8988T (cell line): Measurements from ENCODE around the gene GUCY1A2.
"Not testable (repeated sequence)": the region's sequence is repeated elsewhere in the genome, so short reads cannot be mapped to it uniquely, and the experiment has no call there.

Experiments used
- DNase-seq: peaks from one replicate; pipeline ENCODE4 v3.0.0; 2011

Gene GUCY1A2

DNA sequence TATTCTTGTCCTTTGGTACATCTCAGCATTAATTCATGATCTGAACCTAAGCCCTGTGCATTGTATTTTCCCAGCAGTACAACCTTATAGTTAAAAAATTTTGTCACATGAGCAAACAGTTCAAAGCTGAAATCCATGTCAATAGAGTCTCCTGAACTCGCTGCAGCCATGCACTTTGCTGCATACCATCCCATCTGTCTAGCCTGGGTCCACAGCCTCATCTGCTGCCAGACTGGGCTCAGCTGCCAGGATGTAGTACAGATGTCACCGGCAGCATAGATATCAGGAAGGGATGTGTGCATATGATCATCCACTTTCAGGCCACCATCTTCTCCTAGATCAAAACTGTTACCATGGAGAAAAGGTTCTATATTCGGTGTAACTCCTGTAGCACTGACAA, 191.7 kb downstream of the GUCY1A2 start:
- DNase-seq = not testable (repeated sequence)

- DNase-seq = no peak
These were observed 196.4 kb downstream of the GUCY1A2 start for GRCh38 chr11:106821826-106822225.

- DNase-seq = no peak
These were observed 197.0 kb downstream of the GUCY1A2 start for GRCh38 chr11:106821291-106821690.

DNA sequence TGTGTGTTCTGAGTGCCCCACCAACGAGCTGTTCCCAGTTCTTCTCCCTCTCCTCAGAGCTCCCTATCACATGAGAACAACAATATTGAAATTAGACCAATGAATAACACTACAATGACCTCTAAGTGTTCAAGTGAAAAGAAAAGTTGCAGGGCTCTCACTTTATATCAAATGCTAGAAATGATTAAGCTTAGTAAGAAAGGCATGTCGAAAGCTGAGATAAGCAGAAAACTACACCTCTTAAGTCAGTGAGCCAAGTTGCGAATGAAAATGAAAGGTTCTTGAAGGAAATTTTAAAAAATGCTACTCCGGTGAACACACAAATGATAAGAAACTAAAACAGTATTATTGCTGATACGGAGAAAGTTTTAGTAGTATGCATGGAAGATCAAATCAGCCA, 199.8 kb downstream of the GUCY1A2 start:
- DNase-seq = no peak

GRCh38 chr11:106815209-106815608, 203.1 kb downstream of the GUCY1A2 start:
- DNase-seq = no peak

DNA sequence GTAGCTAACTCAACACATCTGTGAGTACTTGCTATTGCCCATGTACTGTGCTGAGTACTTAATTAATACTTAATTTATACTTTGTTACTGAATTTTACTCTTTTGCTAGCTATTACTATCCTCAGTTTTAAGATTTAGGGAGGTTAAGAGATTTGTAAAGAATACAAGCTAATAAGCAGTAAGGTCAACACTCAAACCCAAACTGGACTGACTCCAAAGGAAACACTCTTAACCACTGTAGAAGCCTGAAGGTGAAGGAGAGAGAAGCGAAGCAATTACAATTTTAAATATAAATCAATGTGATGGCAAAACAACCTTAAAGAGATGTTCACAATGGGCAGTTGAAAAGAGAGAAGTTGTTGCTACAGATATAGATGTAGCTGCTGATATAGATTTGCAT, 204.5 kb downstream of the GUCY1A2 start:
- no peak for DNase-seq

GRCh38 chr11:106794058-106794457, 224.2 kb downstream of the GUCY1A2 start:
- DNase-seq = no peak

DNA sequence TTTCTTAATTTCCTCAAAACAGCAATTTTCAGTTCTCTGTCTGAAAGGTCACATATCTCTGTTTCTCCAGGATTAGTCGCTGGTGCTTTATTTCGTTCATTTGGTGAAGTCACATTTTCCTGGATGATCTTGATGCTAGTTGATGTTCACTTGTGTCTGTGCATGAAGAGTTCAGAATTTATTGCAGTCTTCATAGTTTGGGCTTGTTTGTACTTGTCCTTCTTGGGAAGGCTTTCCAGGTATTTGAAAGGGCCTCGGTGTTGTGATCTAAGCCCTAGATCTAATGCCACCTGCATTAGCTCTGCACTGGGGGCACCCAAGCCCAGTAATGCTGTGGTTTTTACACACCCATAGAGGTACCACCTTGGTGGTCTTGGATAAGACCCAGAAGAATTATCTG, 228.9 kb downstream of the GUCY1A2 start:
- no peak for DNase-seq

DNA sequence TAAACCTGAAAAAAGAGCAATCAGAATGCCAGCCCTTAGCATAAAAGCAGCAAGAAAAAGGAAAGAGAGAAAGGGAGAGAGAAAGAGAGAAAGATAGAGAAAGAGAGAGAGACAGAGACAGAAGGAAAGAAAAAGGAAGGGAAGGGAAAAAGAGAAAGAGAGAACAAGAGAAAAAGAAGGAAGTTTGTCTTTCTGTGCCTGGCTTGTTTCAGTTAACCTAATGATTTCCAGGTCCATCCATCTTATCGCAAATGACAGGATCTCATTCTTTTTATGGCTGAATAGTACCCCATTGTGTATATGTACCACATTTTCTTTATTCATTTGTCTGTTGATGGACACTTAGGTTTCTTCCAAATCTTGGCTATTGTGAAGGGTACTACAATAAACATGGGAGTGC, 230.8 kb downstream of the GUCY1A2 start:
- no peak for DNase-seq

DNA sequence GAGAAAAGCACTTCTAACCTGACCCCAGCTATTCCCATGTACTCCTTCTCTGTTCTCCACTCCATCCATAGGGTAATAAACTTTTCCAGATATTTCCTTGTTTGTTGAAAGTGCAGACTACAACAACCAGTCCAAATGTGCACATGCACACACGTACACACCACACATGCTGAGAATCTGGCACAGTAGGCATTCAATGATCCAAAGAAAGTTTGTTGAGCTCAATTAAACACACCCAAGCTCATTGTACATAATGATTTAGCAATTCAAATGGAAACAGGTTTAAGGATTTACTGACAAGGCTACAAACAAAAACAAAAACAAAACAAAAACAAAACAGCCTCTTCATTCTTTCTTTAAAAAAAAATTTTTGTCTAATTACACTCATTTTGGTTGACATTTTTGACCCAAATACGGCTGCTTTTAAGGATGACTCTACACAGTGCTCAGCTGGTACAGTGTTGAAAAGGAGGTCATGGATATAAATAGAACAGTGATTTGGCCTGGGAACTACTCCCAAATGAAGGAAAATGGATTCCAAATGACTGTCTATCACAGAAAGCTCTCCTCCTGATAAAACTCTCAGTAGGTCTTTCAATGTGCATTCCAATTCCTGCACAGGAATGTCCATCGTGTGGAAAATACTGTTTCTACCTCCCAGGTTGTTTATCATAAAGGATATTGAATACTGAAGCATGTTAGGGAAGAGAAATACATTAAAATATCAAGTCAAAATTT, 232.2 kb downstream of the GUCY1A2 start:
- no peak for DNase-seq

- not testable (repeated sequence) for DNase-seq
These were observed 241.0 kb downstream of the GUCY1A2 start for GRCh38 chr11:106777302-106777701.

GRCh38 chr11:106770489-106771085, 247.7 kb downstream of the GUCY1A2 start:
- DNase-seq = no peak

DNA sequence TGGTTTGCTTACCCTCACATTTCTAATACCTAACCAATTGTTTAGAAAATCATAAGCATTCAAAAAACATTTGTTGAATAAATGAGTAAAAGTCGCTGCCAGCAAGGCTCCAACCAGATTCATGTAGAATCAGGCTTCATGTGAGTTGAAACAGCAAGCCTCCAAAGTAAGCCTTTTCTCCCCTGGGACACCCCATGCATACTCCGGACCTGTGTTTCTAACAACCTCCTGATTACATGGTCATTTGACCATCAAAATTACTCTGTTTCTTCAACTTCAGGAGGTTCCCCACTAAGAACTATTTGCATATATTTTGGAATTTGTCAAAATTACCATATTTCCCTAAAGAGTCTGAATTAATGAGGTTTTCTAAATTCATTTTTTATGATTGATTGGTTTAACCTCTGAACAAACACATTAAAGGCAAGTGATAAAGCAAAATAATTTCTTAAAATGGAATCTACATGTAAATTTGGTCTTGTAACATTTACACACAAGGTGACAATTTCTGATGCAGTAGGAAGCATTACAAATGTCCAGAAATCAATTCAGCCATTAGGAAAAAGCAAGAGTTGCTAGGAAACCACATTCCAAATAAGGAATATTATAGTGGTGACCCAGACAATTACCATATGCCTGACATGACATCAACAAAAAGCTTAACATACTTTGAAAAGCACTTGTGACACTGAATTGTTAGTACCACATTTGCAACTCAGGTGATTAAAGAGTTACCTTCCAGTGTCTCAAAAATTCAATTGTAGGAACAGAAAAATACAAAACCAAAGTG, 252.6 kb downstream of the GUCY1A2 start:
- no peak for DNase-seq

DNA sequence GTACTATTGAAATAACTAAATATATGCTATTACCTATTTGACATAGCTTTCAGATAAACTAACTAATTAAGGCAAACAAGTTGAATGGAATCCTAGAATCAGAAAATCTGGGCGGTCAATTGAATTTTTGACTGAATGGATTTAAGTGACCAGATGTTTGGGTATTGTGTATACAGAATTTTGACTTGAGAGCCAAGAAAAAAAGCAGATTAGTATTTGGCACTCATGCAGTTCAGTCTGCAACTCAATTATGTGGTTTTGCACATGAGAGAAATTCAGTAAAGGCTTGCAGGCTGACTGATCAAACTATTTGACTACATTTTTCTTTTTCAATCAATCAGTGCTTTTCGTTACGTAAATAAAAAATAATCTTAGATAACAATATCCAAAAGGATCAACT, 254.8 kb downstream of the GUCY1A2 start:
- no peak for DNase-seq

GRCh38 chr11:106761745-106762144, 256.5 kb downstream of the GUCY1A2 start:
- no peak for DNase-seq

DNA sequence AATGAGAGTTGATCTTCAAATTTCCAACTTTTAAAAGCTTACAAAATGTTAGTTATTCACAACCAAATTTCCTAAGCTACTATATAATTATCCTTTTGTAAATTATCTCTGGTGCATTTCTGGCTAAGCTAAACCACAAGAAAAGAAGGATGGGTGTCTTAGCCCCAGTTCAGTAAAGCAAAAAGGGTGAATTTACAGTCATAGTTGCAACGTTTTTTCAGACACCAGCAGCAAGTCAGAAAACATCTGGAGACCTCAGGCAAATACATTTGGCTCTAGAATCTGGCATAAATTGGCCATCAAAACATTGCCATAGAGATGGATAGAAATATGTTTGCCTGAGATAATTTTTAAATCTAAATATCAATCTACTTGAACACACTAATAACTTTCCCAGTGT, 257.0 kb downstream of the GUCY1A2 start:
- no peak for DNase-seq

DNA sequence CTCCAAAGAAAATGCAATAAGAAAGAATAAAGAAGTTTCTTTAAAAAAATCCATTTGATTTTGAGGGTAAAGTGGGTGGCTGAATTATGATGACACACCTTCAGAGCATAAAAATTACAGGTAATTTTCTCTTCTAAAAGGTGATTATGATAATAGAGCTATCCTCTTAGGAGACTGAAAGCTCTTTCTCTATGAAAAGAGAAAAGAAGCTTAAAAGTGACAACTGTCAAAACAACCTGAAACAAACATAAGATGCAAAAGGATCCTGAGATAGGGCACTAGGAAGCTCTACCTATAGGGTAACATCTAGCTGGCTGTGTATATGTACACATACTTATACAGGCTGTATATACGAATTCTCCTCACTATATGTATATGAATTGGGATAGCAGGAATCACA, 270.2 kb downstream of the GUCY1A2 start:
- no peak for DNase-seq

GRCh38 chr11:106745941-106746340, 272.3 kb downstream of the GUCY1A2 start:
- DNase-seq = no peak

GRCh38 chr11:106733635-106734034, 284.6 kb downstream of the GUCY1A2 start:
- no peak for DNase-seq

GRCh38 chr11:106728859-106729258, 289.4 kb downstream of the GUCY1A2 start:
- DNase-seq = no peak

DNA sequence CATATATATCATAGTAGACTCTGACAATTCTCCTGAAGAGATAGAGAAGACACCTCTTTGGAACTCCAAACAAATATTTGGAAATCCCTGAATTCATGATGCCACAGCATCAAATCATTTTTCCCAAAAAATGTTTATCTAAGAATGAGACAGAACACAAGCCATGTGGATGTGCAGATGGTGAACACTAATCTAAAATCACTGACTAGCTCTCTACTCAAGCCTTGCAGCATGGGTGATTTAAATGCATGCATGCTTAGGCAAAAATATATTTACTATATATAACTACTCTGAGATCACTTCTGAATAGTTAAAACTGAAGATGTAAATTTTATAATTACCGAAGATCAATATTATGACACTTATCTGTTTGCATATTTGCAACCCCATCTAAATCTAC, 289.9 kb downstream of the GUCY1A2 start:
- DNase-seq = no peak

- no peak for DNase-seq
These were observed 291.0 kb downstream of the GUCY1A2 start for GRCh38 chr11:106727256-106727655.

- DNase-seq = no peak
These were observed 293.9 kb downstream of the GUCY1A2 start for GRCh38 chr11:106724293-106724892.

- no peak for DNase-seq
These were observed 295.2 kb downstream of the GUCY1A2 start for GRCh38 chr11:106723071-106723470.
